ENCODE data around the gene SLC30A7. TPM values are rescaled to one million over a fixed set of nuclear protein-coding genes. Genes with fewer than 3 reads are reported as not detected.

SLC30A7 gene
- polyA plus RNA-seq, 10 donors: 9.1 to 14.9 (median 10.6) TPM

GRCh38 chr1:101025657-101026429 is 130.0 kb downstream of the SLC30A7 start, which contains the start of gene DPH5:
DPH5 (minus strand) TSS chr1:101025784; CDS start chr1:101025443, 341 bp downstream.
- DNase-seq: peak; percentile 91 to 98 (median 91)

DNA sequence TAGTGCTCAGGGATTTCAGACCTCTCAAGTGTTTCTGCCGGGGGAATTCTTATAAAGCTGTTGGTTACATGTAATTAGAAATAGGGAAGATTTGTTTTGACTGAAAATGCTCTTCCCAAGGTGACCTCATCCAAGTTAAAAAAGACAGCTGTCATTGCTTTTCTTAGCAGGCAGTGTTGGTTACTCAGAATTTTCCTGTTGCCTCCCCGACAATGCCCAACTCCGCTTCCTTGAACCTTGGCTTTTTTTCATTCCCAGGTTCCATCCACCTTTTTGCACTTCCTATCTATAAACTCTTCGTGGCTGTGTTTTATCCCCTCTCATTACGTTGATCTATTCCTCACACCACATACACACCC is 130.5 kb downstream of the SLC30A7 start:
- no peak for DNase-seq

GRCh38 chr1:101027194-101027772 is 131.4 kb downstream of the SLC30A7 start:
- DNase-seq: no peak

DNA sequence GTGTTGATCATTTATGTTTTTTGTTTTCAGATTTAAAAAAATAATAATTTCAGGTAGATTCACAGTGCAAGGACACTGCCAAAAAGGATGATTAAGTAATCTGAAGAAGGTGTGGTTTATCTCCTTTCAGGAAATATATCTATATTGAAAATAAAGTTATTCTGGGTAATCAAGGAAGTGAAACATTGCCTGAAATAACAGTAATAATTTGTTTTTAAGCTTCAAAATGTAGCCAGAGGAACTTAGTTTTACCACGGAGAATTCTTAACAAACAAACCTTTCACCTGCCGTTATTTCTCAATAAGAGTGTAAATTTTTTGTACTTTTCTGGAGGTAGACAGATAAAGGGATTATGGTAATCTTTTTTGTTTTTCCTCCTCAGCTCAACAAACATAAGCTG is 132.6 kb downstream of the SLC30A7 start:
- DNase-seq: no peak

DNA sequence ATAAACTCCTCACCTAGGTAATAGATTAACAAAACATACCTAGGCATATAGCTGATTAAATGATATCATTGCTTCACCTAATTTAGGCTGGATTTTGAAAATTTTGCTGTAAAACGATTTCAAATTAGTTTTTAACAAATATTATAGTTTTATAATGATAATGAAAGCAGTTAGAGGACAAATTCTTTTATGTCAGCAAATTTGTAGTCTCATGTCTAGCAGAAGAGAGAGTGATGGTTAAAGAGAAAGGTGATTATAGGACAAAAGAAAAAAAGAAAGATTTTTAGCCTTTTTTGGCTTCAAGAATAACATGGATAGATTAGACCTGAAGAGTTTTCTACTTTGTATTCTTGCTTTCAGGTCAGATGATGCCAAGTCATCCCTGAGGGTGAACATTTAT is 133.3 kb downstream of the SLC30A7 start:
- DNase-seq: no peak

- DNase-seq: no peak
Observed at GRCh38 chr1:101030881-101031280, 135.0 kb downstream of the SLC30A7 start.

Other genes starting within 250 kb of the SLC30A7 start
- 10 to 100 TPM; 11.8 to 19.6 (median 15.2) TPM for gene VCAM1, start 176.3 kb upstream of the SLC30A7 start, polyA plus RNA-seq (ENCODE audit: insufficient read length in 10 of 10)
- gene EXTL2, start 1.2 kb upstream of the SLC30A7 start, polyA plus RNA-seq (ENCODE audit: insufficient read length in 10 of 10): 10 to 100 TPM; 32.4 to 45.5 (median 37.7) TPM
- gene DPH5, start 129.7 kb downstream of the SLC30A7 start, polyA plus RNA-seq (ENCODE audit: insufficient read length in 10 of 10): 10 to 100 TPM; 45.0 to 65.8 (median 54.6) TPM

Data from muscle of back (tissue), 11 donors.